Omental fat pad (tissue), 4 donors: ENCODE measurements around the gene SAFB2. TPM values are rescaled to one million over a fixed set of nuclear protein-coding genes. Genes with fewer than 3 reads are reported as not detected.

Source experiments
- ATAC-seq: fragments of 150-250 bp; one replicate; pipeline ENCODE4 v1.9.1; 2016; ENCODE audit warnings: mild to moderate bottlenecking, moderate library complexity; ENCODE audit not compliant: low FRiP score
- DNase-seq: peaks from one replicate; pipeline ENCODE4 v3.0.0-alpha.2; 2019; ENCODE audit warnings: low spot score
- total RNA-seq, 4 donors: library from RNA; depleted of rRNA; stranded (reverse); fragments of >200 nt; gene quantifications; one replicate each; pipeline ENCODE4 v1.1.0, GENCODE V29; 2016
- TF ChIP-seq, protein P1 (sequence below), 3 donors: fragments of 450-650 bp; IDR thresholded peaks; one replicate each; pipeline ENCODE4 v1.5.1; 2016 to 2017; ENCODE audit warnings: antibody characterized with exemption in 3 of 3, mild to moderate bottlenecking in 3 of 3, moderate library complexity in 2 of 3

The SAFB2 gene
- total RNA-seq, 4 donors from 2014 or later: 32.0 to 77.9 (median 51.1) TPM

DNA sequence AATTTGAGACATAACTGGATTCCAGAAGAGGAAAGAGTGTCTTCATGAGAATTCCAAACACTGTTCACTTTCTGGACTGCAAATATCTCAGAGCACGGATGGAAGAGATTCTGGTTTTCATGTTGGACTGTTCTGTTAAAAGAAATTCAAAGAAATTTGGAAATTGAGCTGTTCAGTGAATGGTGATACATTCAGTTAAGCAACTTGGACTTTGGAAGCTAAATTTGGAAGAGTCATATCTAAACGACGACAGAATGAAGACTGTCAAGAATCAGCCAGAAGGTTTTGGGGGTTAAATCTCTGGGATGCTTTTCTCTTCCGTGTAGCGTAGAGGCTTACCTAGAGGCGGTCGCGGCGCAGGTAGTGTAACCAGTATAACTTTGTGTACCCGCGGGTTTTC lies 25.9 kb upstream of the SAFB2 start:
- ATAC-seq (no peak), DNase-seq (no peak)
- TF ChIP-seq, protein P1, sequence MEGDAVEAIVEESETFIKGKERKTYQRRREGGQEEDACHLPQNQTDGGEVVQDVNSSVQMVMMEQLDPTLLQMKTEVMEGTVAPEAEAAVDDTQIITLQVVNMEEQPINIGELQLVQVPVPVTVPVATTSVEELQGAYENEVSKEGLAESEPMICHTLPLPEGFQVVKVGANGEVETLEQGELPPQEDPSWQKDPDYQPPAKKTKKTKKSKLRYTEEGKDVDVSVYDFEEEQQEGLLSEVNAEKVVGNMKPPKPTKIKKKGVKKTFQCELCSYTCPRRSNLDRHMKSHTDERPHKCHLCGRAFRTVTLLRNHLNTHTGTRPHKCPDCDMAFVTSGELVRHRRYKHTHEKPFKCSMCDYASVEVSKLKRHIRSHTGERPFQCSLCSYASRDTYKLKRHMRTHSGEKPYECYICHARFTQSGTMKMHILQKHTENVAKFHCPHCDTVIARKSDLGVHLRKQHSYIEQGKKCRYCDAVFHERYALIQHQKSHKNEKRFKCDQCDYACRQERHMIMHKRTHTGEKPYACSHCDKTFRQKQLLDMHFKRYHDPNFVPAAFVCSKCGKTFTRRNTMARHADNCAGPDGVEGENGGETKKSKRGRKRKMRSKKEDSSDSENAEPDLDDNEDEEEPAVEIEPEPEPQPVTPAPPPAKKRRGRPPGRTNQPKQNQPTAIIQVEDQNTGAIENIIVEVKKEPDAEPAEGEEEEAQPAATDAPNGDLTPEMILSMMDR (IDR thresholded peaks at IDR 0.05): no peak

DNA sequence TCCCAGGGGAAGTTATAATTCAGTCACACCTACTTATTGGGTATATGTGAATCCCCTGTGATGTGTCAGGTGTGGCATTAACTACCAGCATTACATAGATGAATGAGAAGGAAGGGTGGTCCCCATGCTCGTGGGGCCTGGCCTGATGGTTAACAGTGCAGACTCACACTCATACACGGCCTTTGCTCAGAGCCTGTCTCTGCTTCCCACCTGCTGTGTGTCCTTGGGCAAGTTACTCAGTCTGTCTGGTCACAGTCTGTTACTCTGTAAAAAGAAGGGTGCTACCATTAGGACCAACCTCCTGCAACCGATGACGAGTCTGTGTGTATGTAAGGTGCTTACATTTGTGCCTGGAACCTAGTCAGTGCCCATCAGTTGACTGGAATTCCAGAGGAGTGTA lies 24.1 kb upstream of the SAFB2 start:
- DNase-seq (no peak), ATAC-seq (no peak)
- TF ChIP-seq, protein P1 (IDR thresholded peaks at IDR 0.05): no peak

DNA sequence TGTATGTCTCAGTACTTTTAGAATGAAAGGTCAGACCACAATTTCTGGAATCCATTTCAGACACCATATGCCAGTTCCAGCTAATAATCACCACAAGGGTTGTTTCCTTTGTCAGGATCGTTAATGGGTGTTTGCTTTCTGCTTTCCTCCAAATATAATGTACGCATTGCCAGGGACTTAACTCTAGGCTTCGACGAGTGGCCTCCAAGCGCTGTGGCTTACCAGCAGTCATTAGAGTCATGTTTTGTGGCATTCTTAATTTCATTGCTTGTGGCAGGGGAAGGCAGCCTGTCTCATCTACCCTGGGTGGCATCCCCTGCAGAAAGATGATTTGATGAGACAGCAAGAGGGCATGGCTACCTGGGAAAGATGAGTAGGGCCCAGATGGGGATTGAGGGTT lies 22.8 kb upstream of the SAFB2 start:
- DNase-seq (no peak), ATAC-seq (no peak)
- TF ChIP-seq, protein P1 (IDR thresholded peaks at IDR 0.05): no peak

DNA sequence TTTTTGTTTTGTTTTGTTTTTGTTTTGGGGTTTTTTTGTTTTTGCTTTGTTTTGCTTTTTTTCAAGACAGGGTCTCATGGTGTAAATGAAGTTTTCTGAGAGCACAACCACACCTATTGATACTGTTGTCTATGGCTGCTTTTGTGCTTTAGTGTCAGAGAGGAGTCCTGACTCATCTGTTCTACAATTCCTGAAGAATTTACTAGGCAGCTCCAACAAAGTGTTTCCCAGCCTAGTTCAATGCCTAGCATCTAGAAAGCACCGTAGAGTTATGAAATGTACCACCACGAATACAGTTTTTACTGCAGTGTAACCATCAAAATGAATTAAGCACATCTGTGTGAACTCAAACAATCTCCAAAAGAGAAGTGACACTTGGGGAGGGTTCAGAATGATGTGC lies 21.5 kb upstream of the SAFB2 start:
- DNase-seq (no peak), ATAC-seq (no peak)
- TF ChIP-seq, protein P1 (IDR thresholded peaks at IDR 0.05): no peak

DNA sequence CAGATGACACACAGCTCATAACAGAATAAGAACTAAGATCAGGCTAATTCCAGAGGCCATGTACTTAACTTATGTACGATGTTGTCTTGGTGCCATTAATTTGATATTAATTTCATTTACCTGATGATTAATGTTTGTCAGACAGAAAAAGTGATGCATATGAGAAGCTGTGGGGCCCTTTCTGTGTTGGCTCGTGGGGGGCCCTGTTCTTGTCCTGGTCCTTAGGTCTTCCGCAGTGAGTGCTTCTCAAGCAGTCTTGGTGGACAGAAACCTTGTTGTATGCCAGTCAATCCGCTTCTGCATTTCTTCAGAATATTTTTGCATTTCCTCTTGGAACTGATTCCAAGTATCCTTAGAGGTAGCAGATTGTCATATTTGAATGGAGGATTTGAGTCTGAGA lies 20.5 kb upstream of the SAFB2 start:
- no peak for DNase-seq
- no peak for ATAC-seq

DNA sequence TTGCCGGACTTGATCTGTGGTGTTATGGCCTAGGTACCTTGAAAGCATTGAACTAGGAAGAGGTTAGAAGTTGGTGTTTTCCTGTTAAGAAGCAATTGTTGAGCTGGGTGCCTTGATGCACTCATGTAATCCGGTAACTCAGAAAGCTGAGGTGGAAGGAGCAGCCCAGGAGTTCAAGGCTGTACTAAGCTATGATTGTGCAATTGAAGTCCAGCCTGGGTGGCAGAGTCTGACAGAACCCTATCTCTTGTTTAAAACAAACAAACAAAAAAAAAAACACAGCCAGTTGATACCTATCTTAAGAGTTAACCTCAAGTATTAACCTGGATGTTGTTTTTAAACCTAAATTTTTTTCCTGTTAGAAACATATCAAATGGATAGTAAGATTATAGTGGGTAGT lies 19.6 kb upstream of the SAFB2 start:
- no peak for ATAC-seq
- TF ChIP-seq, protein P1 (IDR thresholded peaks at IDR 0.05): no peak
- DNase-seq: no peak

More for the DNA sequence above, 20.5 kb upstream of the SAFB2 start:
- TF ChIP-seq, protein P1 (IDR thresholded peaks at IDR 0.05): no peak

DNA sequence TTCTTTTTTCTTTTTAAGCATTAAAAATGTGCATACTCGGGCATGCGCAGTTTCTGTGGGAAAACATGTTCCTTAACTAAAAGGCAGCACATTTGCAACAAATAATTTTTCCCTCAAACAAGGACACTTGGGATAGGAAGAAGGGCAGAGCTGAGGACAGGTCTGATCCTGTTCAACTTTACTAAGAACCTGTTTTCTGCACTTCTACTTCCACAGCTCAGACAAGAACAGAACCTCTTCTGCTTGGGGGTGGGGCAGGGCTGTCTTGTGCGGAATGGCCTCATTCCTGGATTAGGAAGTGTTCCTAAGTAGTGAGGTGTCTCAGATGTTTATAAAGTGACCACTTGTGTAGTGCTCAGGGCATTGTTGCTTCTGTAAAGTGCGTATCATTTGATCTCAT lies 18.6 kb upstream of the SAFB2 start:
- ATAC-seq: no peak
- no peak for DNase-seq
- TF ChIP-seq, protein P1 (IDR thresholded peaks at IDR 0.05): no peak
